ENCODE data around the gene USPL1. TPM values are rescaled to one million over a fixed set of nuclear protein-coding genes. Genes with fewer than 3 reads are reported as not detected.
"Not testable (repeated sequence)": the region's sequence is repeated elsewhere in the genome, so short reads cannot be mapped to it uniquely, and the experiment has no call there.

The USPL1 gene
- total and polyA plus RNA-seq, 9 donors: 12.1 to 26.8 (median 22.4) TPM

DNA sequence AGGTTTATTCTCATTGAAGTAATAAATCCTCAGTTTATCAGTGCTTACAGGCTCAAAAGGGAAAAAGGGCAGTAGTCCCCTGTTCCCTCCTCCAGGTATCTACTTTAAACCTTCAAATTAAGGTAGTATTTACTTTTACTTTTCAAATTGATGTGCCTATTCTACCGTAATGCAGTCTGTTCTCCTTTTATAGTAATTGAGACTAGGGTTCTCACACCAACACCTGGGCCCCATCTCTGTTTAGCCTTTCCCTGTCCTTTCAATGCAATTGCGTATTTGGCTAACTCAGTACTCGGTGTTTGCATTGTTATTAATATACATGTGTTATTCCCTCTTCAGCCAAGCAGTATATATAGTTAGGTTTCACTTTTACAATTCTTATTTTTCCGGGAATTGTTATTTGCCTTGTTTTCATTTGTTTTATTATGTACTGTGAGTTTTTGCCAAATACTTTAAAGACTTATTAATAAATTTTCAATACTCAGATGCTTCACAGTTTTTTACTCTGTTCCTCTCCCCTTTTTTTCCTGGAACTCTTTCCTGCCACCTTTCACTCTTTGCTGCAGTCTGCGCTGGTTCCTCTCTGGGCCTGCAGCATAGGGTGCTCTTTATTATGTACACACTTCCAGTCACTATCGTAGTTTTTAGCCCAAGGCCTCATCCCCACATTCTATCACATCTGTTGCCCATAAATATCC is 30.3 kb downstream of the USPL1 start:
- no peak for TF ChIP-seq EP300 (IDR thresholded peaks at IDR 0.05)
- TF ChIP-seq POLR2A (IDR thresholded peaks at IDR 0.05): no peak
- TF ChIP-seq, protein P1, sequence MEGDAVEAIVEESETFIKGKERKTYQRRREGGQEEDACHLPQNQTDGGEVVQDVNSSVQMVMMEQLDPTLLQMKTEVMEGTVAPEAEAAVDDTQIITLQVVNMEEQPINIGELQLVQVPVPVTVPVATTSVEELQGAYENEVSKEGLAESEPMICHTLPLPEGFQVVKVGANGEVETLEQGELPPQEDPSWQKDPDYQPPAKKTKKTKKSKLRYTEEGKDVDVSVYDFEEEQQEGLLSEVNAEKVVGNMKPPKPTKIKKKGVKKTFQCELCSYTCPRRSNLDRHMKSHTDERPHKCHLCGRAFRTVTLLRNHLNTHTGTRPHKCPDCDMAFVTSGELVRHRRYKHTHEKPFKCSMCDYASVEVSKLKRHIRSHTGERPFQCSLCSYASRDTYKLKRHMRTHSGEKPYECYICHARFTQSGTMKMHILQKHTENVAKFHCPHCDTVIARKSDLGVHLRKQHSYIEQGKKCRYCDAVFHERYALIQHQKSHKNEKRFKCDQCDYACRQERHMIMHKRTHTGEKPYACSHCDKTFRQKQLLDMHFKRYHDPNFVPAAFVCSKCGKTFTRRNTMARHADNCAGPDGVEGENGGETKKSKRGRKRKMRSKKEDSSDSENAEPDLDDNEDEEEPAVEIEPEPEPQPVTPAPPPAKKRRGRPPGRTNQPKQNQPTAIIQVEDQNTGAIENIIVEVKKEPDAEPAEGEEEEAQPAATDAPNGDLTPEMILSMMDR (IDR thresholded peaks at IDR 0.05): no peak
- H3K9me3 ChIP-seq: no peaks in the 10 kb centered on the region
- no peak overlapping the region for H3K27ac ChIP-seq
- 80 to 84% (median 83%) methylated on average over 6 of the region's 6 CpGs for WGBS, 3 donors
- H3K4me3 ChIP-seq: no peak overlapping the region
- intact Hi-C loops (cut with DNase I): no loop called here
- no peaks in the 10 kb centered on the region for H3K36me3 ChIP-seq
- no peaks in the 10 kb centered on the region for H3K4me1 ChIP-seq (ENCODE audit: insufficient read depth)
- no peaks in the 10 kb centered on the region for H3K27me3 ChIP-seq
- DNase-seq: no peak

DNA sequence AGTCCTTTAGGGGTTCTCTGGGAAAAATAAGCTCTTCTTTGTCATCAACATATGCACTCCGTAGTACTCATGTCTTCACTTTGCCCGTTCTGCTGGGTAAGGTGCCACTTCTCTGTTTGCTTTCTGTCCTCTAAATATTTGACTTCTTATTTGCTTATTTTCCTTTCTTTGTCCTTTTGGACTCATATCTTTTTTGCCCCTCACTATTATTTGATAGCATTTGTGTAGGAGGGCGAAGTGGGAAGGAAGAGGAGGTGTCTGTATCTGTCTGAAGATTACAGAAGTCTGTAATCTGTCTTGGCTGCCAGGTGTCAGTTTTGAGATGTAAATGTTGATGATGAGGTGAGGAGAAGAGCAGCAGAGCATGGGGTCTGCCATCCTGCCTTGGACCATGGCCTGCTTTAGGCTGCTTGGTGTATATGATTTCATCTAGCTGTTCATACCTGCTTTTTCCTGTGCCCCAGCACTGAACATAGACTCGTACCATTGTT is 30.8 kb downstream of the USPL1 start:
- H3K27ac ChIP-seq: no peak overlapping the region
- no peaks in the 10 kb centered on the region for H3K27me3 ChIP-seq
- DNase-seq: no peak
- H3K4me1 ChIP-seq (ENCODE audit: insufficient read depth): no peaks in the 10 kb centered on the region
- H3K36me3 ChIP-seq: no peaks in the 10 kb centered on the region
- H3K9me3 ChIP-seq: no peaks in the 10 kb centered on the region
- TF ChIP-seq, protein P1 (IDR thresholded peaks at IDR 0.05): no peak
- no peak for TF ChIP-seq POLR2A (IDR thresholded peaks at IDR 0.05)
- no peak for TF ChIP-seq EP300 (IDR thresholded peaks at IDR 0.05)
- no peak overlapping the region for H3K4me3 ChIP-seq
- WGBS, 3 donors: 90 to 95% (median 94%) methylated on average over 4 of the region's 4 CpGs
- intact Hi-C loops (cut with DNase I): no loop called here

DNA sequence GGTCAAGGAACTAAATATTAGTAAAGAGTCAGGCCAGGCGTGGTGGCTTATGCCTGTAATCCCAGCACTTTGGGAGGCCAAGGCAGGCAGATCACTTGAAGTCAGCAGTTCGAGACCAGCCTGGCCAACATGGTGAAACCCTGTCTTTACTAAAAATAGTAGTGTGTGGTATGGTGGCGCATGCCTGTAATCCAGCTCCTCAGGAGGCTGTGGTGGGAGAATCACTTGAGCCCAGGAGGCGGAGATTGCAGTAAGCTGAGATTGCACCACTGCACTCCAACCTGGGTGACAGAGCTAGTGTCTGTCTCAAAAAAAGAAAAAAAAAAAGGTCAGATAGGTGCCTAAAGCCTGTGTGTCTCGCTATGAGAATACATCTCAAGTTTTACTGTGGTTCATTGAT is 33.9 kb downstream of the USPL1 start:
- 92 to 95% (median 94%) methylated on average over 5 of the region's 5 CpGs for WGBS, 3 donors
- intact Hi-C loops (cut with DNase I); H3K4me1 ChIP-seq (ENCODE audit: insufficient read depth); DNase-seq; H3K27ac ChIP-seq; H3K4me3 ChIP-seq; H3K9me3 ChIP-seq; H3K27me3 ChIP-seq; H3K36me3 ChIP-seq: not testable (repeated sequence)

DNA sequence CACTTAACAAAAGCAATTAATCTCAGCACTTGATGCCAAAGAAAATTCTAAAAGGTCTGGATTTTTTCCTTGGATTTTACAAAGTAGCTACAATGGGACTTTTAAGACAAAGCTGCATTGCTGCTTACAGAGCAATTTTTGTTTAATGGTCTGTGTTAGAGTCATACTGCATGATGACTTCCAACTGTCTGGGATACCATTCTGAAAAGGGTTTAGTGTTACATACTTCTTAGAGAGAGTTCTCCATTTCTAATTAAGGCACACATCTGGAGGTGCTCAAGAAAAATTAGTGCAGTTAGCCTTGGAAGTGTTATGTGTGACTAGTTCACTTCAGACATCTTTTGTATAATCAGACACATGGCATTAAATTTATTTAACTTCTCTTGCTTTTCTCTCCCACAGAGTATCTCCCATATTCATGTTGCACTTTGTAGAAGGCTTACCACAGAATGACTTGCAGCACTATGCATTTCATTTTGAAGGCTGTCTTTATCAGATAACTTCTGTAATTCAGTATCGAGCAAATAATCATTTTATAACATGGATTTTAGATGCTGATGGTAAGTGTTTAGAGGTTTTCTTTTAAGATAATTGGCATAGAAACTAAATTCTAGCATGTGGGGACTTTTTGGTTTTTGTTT is 35.1 kb downstream of the USPL1 start:
- no peak overlapping the region for H3K27ac ChIP-seq
- H3K27me3 ChIP-seq: no peaks in the 10 kb centered on the region
- H3K36me3 ChIP-seq: no peaks in the 10 kb centered on the region
- TF ChIP-seq POLR2A (IDR thresholded peaks at IDR 0.05) (no peak), EP300 (IDR thresholded peaks at IDR 0.05) (no peak)
- TF ChIP-seq, protein P1 (IDR thresholded peaks at IDR 0.05): no peak
- no peak overlapping the region for H3K4me3 ChIP-seq
- intact Hi-C loops (cut with DNase I): no loop called here
- DNase-seq: no peak
- no peaks in the 10 kb centered on the region for H3K4me1 ChIP-seq (ENCODE audit: insufficient read depth)
- no peaks in the 10 kb centered on the region for H3K9me3 ChIP-seq
- 65 to 76% (median 70%) methylated on average over 1 of the region's 1 CpG for WGBS, 3 donors

DNA sequence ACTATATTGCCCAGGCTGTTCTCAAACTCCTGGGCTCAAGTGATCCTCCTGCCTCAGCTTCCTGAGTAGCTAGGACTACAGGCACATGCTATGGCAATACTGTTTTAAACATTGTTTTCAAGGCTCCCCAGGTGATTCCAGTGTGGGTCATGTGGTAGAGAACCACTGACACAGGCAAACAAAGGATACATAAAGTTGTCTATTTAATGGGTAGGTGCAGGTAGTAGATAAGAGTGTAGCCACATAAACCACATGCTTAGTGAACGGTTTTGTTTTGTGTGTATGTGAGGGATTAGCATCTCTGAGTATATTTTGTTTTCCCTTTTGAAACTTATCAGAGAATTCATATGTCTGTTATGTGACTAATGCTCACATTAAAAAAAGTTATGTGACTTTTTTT is 36.7 kb downstream of the USPL1 start:
- no peaks in the 10 kb centered on the region for H3K36me3 ChIP-seq
- intact Hi-C loops (cut with DNase I): no loop called here
- 73 to 88% (median 79%) methylated on average over 1 of the region's 1 CpG for WGBS, 3 donors

More for the DNA sequence above, 36.7 kb downstream of the USPL1 start:
- no peak for TF ChIP-seq POLR2A (IDR thresholded peaks at IDR 0.05)
- TF ChIP-seq, protein P1 (IDR thresholded peaks at IDR 0.05): no peak
- DNase-seq: no peak
- no peaks in the 10 kb centered on the region for H3K27me3 ChIP-seq
- no peak overlapping the region for H3K27ac ChIP-seq
- H3K4me1 ChIP-seq (ENCODE audit: insufficient read depth): no peaks in the 10 kb centered on the region
- no peak overlapping the region for H3K4me3 ChIP-seq
- no peaks in the 10 kb centered on the region for H3K9me3 ChIP-seq

All from ovary (tissue), 9 donors.